GM21526 (cell line): Measurements from ENCODE around the gene NGEF.
"Not testable (repeated sequence)": the region's sequence is repeated elsewhere in the genome, so short reads cannot be mapped to it uniquely, and the experiment has no call there.

Experiments
- ATAC-seq: cut with Tn5 transposase; IDR thresholded peaks from one replicate; pipeline ENCODE4 v1.9.1; 2021; ENCODE audit warnings: moderate library complexity; ENCODE audit not compliant: unreplicated experiment, low FRiP score

Gene NGEF

GRCh38 chr2:233013027-233013461 is at the start of gene NGEF:
Gene NGEF, minus strand, starts transcription at chr2:233013256. Its CDS starts 38,366 bp downstream, at chr2:232974890.
- no peak for ATAC-seq

GRCh38 chr2:233062451-233062850 is 49.4 kb upstream of the NGEF start:
- no peak for ATAC-seq

GRCh38 chr2:233061591-233062450 is 48.8 kb upstream of the NGEF start:
- ATAC-seq = peak; percentile 26

GRCh38 chr2:233060980-233061590 is 48.0 kb upstream of the NGEF start:
- no peak for ATAC-seq

- ATAC-seq = no peak
Observed at GRCh38 chr2:233060501-233060979, 47.5 kb upstream of the NGEF start.

GRCh38 chr2:233059797-233060500 is 46.9 kb upstream of the NGEF start, which contains the start of gene INPP5D:
Gene INPP5D, plus strand, starts transcription at chr2:233060342. Its CDS starts 137 bp downstream, at chr2:233060479.
- peak; percentile 40 for ATAC-seq

- ATAC-seq = no peak
Observed at GRCh38 chr2:233059547-233059796, 46.4 kb upstream of the NGEF start.

GRCh38 chr2:233058717-233059546 is 45.9 kb upstream of the NGEF start:
- no peak for ATAC-seq

- ATAC-seq = no peak
Observed at GRCh38 chr2:233056961-233057605, 44.0 kb upstream of the NGEF start.

GRCh38 chr2:233055362-233055761 is 42.3 kb upstream of the NGEF start:
- ATAC-seq = no peak

- ATAC-seq = no peak
Observed at GRCh38 chr2:233053928-233054784, 41.1 kb upstream of the NGEF start.

GRCh38 chr2:233052517-233052916 is 39.5 kb upstream of the NGEF start:
- ATAC-seq = not testable (repeated sequence)

GRCh38 chr2:233051241-233052149 is 38.4 kb upstream of the NGEF start:
- ATAC-seq = no peak

- no peak for ATAC-seq
Observed at GRCh38 chr2:233049194-233049761, 36.2 kb upstream of the NGEF start.

GRCh38 chr2:233048569-233049193 is 35.6 kb upstream of the NGEF start:
- ATAC-seq = no peak

- ATAC-seq = no peak
Observed at GRCh38 chr2:233047667-233048066, 34.6 kb upstream of the NGEF start.

GRCh38 chr2:233047206-233047605 is 34.1 kb upstream of the NGEF start:
- no peak for ATAC-seq
